Measurements from ENCODE around the gene L3MBTL4. TPM values are rescaled to one million over a fixed set of nuclear protein-coding genes. Genes with fewer than 3 reads are reported as not detected.

L3MBTL4 gene
- total RNA-seq, 1 experiment from 2014 or later = 1.4 TPM

DNA sequence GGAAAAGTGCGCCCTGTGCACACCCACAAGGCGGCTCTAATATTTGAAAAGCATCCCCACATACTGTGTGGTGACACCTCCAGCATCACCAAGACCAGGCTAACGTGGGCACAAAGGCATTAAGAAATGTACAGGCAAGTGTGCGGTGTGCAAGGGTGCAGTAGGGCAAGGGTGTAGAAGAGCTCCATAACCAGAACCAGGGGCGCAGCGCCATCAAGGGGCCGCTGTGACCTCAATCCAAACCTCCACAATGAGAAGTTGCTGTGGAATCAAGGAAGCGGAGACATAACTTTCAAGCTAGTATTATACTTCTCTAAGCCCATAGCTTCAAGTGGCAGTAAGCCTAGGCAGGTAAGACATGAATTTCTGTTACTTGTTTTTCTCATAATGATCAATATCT, 13.0 kb downstream of the L3MBTL4 start:
- Mint-ChIP-seq H3K4me3 (no peak overlapping the region), H3K27ac (no peak overlapping the region), H3K9me3 (no peaks in the 10 kb centered on the region), H3K4me1 (peaks cover 10% of the 10 kb centered on the region), H3K27me3 (ENCODE audit: low read depth) (no peaks in the 10 kb centered on the region), H3K36me3 (no peaks in the 10 kb centered on the region)
- peak; percentile 84 for ATAC-seq
- POLR2A ChIA-PET = interaction anchor here (0.5 kb wide), 1 partner anchor 226 kb away, joined by 3 read pairs; no protein-coding TSS in a partner anchor
- DNase-seq (ENCODE audit: low spot score) = peak; percentile 50
- TF ChIP-seq NFE2L1 (CRISPR knock-in tag; IDR thresholded peaks at IDR 0.05) (no peak), NFYB (CRISPR knock-in tag; conservative IDR thresholded peaks at IDR 0.05; ENCODE audit: low read depth) (no peak)
- TF ChIP-seq, protein P1, sequence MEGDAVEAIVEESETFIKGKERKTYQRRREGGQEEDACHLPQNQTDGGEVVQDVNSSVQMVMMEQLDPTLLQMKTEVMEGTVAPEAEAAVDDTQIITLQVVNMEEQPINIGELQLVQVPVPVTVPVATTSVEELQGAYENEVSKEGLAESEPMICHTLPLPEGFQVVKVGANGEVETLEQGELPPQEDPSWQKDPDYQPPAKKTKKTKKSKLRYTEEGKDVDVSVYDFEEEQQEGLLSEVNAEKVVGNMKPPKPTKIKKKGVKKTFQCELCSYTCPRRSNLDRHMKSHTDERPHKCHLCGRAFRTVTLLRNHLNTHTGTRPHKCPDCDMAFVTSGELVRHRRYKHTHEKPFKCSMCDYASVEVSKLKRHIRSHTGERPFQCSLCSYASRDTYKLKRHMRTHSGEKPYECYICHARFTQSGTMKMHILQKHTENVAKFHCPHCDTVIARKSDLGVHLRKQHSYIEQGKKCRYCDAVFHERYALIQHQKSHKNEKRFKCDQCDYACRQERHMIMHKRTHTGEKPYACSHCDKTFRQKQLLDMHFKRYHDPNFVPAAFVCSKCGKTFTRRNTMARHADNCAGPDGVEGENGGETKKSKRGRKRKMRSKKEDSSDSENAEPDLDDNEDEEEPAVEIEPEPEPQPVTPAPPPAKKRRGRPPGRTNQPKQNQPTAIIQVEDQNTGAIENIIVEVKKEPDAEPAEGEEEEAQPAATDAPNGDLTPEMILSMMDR (IDR thresholded peaks at IDR 0.05) = 0 out of 2 replicates have a peak, but pooled peaks have one; percentile 26
- CTCF ChIA-PET = interaction anchor here (0.6 to 1.7 kb wide), 37 partner anchors 9 to 749 kb away, joined by 3 to 14 read pairs (median 4); partner anchors contain the start of gene L3MBTL4

DNA sequence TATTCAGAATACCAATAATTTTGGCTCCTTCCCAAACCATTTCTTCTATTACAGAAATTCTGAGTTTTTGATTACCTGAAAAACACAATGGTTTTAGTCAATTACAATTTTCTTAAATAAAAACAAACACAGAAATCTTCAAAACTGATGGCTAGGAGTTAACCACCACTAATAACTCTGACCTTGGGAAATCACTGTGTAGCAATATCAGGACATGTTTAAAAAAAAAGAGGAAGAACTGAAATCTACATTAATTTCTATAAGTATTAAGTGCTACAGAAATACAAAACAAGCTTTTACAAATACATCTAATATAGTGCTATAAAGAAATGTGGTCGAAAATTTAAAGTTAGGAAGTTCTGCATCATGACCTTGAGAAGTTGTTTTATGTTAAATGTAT, 14.9 kb downstream of the L3MBTL4 start:
- no peaks in the 10 kb centered on the region for H3K36me3 Mint-ChIP-seq
- ChIA-PET CTCF (no interaction called here), POLR2A (no interaction called here)
- H3K4me1 Mint-ChIP-seq = no peaks in the 10 kb centered on the region
- no peak overlapping the region for H3K4me3 Mint-ChIP-seq
- H3K9me3 Mint-ChIP-seq = no peaks in the 10 kb centered on the region
- no peak for DNase-seq (ENCODE audit: low spot score)
- TF ChIP-seq, protein P2, sequence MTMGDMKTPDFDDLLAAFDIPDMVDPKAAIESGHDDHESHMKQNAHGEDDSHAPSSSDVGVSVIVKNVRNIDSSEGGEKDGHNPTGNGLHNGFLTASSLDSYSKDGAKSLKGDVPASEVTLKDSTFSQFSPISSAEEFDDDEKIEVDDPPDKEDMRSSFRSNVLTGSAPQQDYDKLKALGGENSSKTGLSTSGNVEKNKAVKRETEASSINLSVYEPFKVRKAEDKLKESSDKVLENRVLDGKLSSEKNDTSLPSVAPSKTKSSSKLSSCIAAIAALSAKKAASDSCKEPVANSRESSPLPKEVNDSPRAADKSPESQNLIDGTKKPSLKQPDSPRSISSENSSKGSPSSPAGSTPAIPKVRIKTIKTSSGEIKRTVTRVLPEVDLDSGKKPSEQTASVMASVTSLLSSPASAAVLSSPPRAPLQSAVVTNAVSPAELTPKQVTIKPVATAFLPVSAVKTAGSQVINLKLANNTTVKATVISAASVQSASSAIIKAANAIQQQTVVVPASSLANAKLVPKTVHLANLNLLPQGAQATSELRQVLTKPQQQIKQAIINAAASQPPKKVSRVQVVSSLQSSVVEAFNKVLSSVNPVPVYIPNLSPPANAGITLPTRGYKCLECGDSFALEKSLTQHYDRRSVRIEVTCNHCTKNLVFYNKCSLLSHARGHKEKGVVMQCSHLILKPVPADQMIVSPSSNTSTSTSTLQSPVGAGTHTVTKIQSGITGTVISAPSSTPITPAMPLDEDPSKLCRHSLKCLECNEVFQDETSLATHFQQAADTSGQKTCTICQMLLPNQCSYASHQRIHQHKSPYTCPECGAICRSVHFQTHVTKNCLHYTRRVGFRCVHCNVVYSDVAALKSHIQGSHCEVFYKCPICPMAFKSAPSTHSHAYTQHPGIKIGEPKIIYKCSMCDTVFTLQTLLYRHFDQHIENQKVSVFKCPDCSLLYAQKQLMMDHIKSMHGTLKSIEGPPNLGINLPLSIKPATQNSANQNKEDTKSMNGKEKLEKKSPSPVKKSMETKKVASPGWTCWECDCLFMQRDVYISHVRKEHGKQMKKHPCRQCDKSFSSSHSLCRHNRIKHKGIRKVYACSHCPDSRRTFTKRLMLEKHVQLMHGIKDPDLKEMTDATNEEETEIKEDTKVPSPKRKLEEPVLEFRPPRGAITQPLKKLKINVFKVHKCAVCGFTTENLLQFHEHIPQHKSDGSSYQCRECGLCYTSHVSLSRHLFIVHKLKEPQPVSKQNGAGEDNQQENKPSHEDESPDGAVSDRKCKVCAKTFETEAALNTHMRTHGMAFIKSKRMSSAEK (CRISPR knock-in tag; IDR thresholded peaks at IDR 0.05; ENCODE audit: borderline replicate concordance) = no peak
- TF ChIP-seq ZNF138 (CRISPR knock-in tag; conservative IDR thresholded peaks at IDR 0.05) (no peak), CBFB (CRISPR knock-in tag; IDR thresholded peaks at IDR 0.05; ENCODE audit: low read depth) (no peak), IRF2 (CRISPR knock-in tag; IDR thresholded peaks at IDR 0.05; ENCODE audit: borderline replicate concordance, low read depth) (no peak)
- H3K27me3 Mint-ChIP-seq (ENCODE audit: low read depth) = no peaks in the 10 kb centered on the region
- no peak for ATAC-seq
- H3K27ac Mint-ChIP-seq = no peak overlapping the region

DNA sequence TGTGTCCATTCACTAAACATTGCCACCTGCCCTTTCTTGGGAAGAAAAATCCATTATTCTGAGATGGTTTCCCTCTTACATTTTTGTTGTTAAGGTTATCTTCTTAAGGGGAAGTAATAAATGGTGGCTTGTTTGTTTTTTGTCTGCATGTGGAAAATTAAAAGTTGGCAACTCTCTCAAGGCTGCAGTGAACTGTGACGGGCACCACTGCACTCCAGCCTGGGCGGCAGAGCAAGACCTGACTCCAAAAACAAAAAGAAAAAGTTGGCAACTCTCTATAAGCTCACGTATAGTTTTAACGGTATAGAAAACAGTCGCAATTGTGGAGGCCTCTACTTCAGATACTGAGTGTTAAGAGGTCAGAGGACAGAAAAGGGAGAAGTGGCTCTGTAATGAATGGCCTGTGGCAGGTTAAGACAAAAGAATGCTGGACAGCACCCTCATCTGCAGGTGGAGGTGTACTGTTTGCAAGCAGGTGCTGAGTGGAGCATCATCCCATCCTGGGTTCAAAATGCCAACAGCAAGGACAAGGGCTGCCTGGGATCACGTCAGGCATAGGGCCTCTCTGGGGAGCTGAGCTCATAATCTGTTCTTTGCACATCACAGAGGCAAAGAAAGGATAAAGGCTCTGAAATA, 16.7 kb downstream of the L3MBTL4 start:
- no peak overlapping the region for H3K27ac Mint-ChIP-seq
- DNase-seq (ENCODE audit: low spot score) (no peak), ATAC-seq (peak; percentile 46; the same call in 1 of the 2 replicates)
- H3K27me3 Mint-ChIP-seq (ENCODE audit: low read depth) = no peaks in the 10 kb centered on the region
- TF ChIP-seq ZNF317 (CRISPR knock-in tag; IDR thresholded peaks at IDR 0.05; ENCODE audit: borderline replicate concordance, low read depth) = no peak
- TF ChIP-seq TEAD4 (CRISPR knock-in tag; IDR thresholded peaks at IDR 0.05) = no peak
- TF ChIP-seq, protein P3, sequence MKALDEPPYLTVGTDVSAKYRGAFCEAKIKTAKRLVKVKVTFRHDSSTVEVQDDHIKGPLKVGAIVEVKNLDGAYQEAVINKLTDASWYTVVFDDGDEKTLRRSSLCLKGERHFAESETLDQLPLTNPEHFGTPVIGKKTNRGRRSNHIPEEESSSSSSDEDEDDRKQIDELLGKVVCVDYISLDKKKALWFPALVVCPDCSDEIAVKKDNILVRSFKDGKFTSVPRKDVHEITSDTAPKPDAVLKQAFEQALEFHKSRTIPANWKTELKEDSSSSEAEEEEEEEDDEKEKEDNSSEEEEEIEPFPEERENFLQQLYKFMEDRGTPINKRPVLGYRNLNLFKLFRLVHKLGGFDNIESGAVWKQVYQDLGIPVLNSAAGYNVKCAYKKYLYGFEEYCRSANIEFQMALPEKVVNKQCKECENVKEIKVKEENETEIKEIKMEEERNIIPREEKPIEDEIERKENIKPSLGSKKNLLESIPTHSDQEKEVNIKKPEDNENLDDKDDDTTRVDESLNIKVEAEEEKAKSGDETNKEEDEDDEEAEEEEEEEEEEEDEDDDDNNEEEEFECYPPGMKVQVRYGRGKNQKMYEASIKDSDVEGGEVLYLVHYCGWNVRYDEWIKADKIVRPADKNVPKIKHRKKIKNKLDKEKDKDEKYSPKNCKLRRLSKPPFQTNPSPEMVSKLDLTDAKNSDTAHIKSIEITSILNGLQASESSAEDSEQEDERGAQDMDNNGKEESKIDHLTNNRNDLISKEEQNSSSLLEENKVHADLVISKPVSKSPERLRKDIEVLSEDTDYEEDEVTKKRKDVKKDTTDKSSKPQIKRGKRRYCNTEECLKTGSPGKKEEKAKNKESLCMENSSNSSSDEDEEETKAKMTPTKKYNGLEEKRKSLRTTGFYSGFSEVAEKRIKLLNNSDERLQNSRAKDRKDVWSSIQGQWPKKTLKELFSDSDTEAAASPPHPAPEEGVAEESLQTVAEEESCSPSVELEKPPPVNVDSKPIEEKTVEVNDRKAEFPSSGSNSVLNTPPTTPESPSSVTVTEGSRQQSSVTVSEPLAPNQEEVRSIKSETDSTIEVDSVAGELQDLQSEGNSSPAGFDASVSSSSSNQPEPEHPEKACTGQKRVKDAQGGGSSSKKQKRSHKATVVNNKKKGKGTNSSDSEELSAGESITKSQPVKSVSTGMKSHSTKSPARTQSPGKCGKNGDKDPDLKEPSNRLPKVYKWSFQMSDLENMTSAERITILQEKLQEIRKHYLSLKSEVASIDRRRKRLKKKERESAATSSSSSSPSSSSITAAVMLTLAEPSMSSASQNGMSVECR (CRISPR knock-in tag; IDR thresholded peaks at IDR 0.05; ENCODE audit: borderline replicate concordance) = no peak
- no peak for TF ChIP-seq JAZF1 (CRISPR knock-in tag; IDR thresholded peaks at IDR 0.05)
- no peak for TF ChIP-seq SP1 (CRISPR knock-in tag; conservative IDR thresholded peaks at IDR 0.05)
- TF ChIP-seq, protein P4, sequence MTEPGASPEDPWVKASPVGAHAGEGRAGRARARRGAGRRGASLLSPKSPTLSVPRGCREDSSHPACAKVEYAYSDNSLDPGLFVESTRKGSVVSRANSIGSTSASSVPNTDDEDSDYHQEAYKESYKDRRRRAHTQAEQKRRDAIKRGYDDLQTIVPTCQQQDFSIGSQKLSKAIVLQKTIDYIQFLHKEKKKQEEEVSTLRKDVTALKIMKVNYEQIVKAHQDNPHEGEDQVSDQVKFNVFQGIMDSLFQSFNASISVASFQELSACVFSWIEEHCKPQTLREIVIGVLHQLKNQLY (CRISPR knock-in tag; IDR thresholded peaks at IDR 0.05) = no peak
- no peaks in the 10 kb centered on the region for H3K9me3 Mint-ChIP-seq
- H3K36me3 Mint-ChIP-seq = no peaks in the 10 kb centered on the region
- no peak overlapping the region for H3K4me3 Mint-ChIP-seq
- ChIA-PET CTCF (no interaction called here), POLR2A (no interaction called here)
- H3K4me1 Mint-ChIP-seq = no peaks in the 10 kb centered on the region

All from WTC11 (cell line).